GM23338 (cell line): Measurements from ENCODE around the gene PIEZO2. TPM values are rescaled to one million over a fixed set of nuclear protein-coding genes. Genes with fewer than 3 reads are reported as not detected.

Experiments
- ATAC-seq: fragments of 200-7000 bp; cut with Tn5 transposase; 3 replicates; pipeline ENCODE4 v1.9.1; 2020
- DNase-seq: peaks from one replicate; pipeline ENCODE4 v3.0.0-alpha.2; 2015; ENCODE audit warnings: low spot score
- H2AFZ ChIP-seq: fragments of 200-600 bp; sonication (generic); 2 replicates; pipeline ENCODE4 v1.8.0; 2016; ENCODE audit warnings: antibody characterized with exemption, mild to moderate bottlenecking, moderate library complexity
- H3F3A ChIP-seq: fragments of 200-600 bp; sonication (generic); replicated peaks from 2 replicates; pipeline ENCODE4 v1.8.0; 2017; ENCODE audit warnings: antibody characterized with exemption, mixed run types, low read depth
- H3K27ac ChIP-seq: fragments of 200-600 bp; sonication (generic); 2 replicates; pipeline ENCODE4 v1.6.1; 2016; ENCODE audit warnings: low read depth
- H3K27me3 ChIP-seq: fragments of 200-600 bp; sonication (generic); 2 replicates; pipeline ENCODE4 v1.8.0; 2016; ENCODE audit warnings: mild to moderate bottlenecking, mixed run types, moderate library complexity; ENCODE audit not compliant: insufficient read depth
- H3K36me3 ChIP-seq: fragments of 200-600 bp; sonication (generic); 2 replicates; pipeline ENCODE4 v1.8.0; 2016; ENCODE audit warnings: mild to moderate bottlenecking; ENCODE audit not compliant: insufficient read depth
- H3K4me1 ChIP-seq: fragments of 200-600 bp; sonication (generic); 2 replicates; pipeline ENCODE4 v1.8.0; 2016; ENCODE audit warnings: mild to moderate bottlenecking, moderate library complexity; ENCODE audit not compliant: insufficient read depth
- H3K4me2 ChIP-seq: fragments of 200-600 bp; sonication (generic); 2 replicates; pipeline ENCODE4 v1.7.1; 2017; ENCODE audit warnings: mixed run types
- H3K4me3 ChIP-seq: fragments of 200-600 bp; sonication (generic); 2 replicates; pipeline ENCODE4 v1.6.1; 2016; ENCODE audit warnings: mixed run types
- H3K79me2 ChIP-seq: fragments of 200-600 bp; sonication (generic); replicated peaks from 2 replicates; pipeline ENCODE4 v1.8.0; 2017; ENCODE audit warnings: mild to moderate bottlenecking; ENCODE audit not compliant: insufficient read depth
- H3K9me2 ChIP-seq: fragments of 200-600 bp; sonication (generic); 2 replicates; pipeline ENCODE4 v1.8.0; 2017; ENCODE audit not compliant: insufficient read depth
- H4K20me1 ChIP-seq: fragments of 200-600 bp; sonication (generic); replicated peaks from 2 replicates; pipeline ENCODE4 v1.8.0; 2017; ENCODE audit warnings: mild to moderate bottlenecking; ENCODE audit not compliant: insufficient read depth
- H3K27ac Mint-ChIP-seq: 2 replicates; pipeline ENCODE4 v1.8.0; 2020; ENCODE audit warnings: inconsistent platforms, mild to moderate bottlenecking, moderate library complexity, mixed read lengths
- H3K27me3 Mint-ChIP-seq: 3 replicates; pipeline ENCODE4 v1.8.0; 2022; ENCODE audit warnings: low read depth, mild to moderate bottlenecking, moderate library complexity, mixed read lengths, inconsistent platforms; ENCODE audit not compliant: insufficient read depth, poor library complexity
- H3K36me3 Mint-ChIP-seq: 3 replicates; pipeline ENCODE4 v1.8.0; 2021; ENCODE audit warnings: low read depth, mild to moderate bottlenecking, inconsistent platforms, moderate library complexity, mixed read lengths
- H3K4me1 Mint-ChIP-seq: 3 replicates; pipeline ENCODE4 v1.8.0; 2020; ENCODE audit warnings: mild to moderate bottlenecking, inconsistent platforms, mixed read lengths
- H3K4me3 Mint-ChIP-seq: 3 replicates; pipeline ENCODE4 v1.8.0; 2021; ENCODE audit warnings: moderate library complexity, mild to moderate bottlenecking, inconsistent platforms, mixed read lengths
- H3K9me3 Mint-ChIP-seq: 3 replicates; pipeline ENCODE4 v1.8.0; 2020; ENCODE audit warnings: moderate library complexity, mild to moderate bottlenecking, inconsistent platforms, mixed read lengths
- CREB1 ChIP-seq: fragments of 250-450 bp; sonication (Bioruptor Pico); IDR thresholded peaks from 2 replicates; pipeline ENCODE4 v1.5.0; 2020; ENCODE audit warnings: low read depth, mild to moderate bottlenecking, moderate library complexity
- CTCF ChIP-seq, 2 experiments: fragments of 200-600 bp in 1 of 2; sonication (generic) in 1 of 2; conservative IDR thresholded peaks; 2 replicates each; pipeline versions ENCODE4 v1.5.1 to v1.6.1; 2016 to 2017; ENCODE audit warnings: antibody characterized with exemption in 2 of 2, low read depth in 2 of 2, mild to moderate bottlenecking in 2 of 2, moderate library complexity in 1 of 2
- ETS1 ChIP-seq: IDR thresholded peaks from 2 replicates; pipeline ENCODE4 v1.6.1; 2016; ENCODE audit warnings: antibody characterized with exemption
- EZH2 ChIP-seq: fragments of 200-600 bp; sonication (generic); IDR thresholded peaks from one replicate; pipeline ENCODE4 v1.8.0; 2017; ENCODE audit warnings: antibody characterized with exemption, mild to moderate bottlenecking, low read depth; ENCODE audit not compliant: unreplicated experiment
- EZH2phosphoT487 ChIP-seq: fragments of 200-600 bp; sonication (generic); IDR thresholded peaks from one replicate; pipeline ENCODE4 v1.8.1; 2018; ENCODE audit warnings: antibody characterized with exemption; ENCODE audit not compliant: unreplicated experiment
- JUNB ChIP-seq: IDR thresholded peaks from one replicate; pipeline ENCODE4 v1.6.1; 2016; ENCODE audit warnings: antibody characterized with exemption; ENCODE audit not compliant: unreplicated experiment
- NANOG ChIP-seq: IDR thresholded peaks from 2 replicates; pipeline ENCODE4 v1.6.1; 2016; ENCODE audit warnings: antibody characterized with exemption, borderline replicate concordance
- POLR2AphosphoS5 ChIP-seq: IDR thresholded peaks from 2 replicates; pipeline ENCODE4 v1.6.1; 2016; ENCODE audit warnings: antibody characterized with exemption, low read depth
- REST ChIP-seq: IDR thresholded peaks from one replicate; pipeline ENCODE4 v1.6.1; 2018; ENCODE audit warnings: antibody characterized with exemption; ENCODE audit not compliant: unreplicated experiment
- STAT1 ChIP-seq: IDR thresholded peaks from one replicate; pipeline ENCODE4 v1.6.1; 2016; ENCODE audit warnings: antibody characterized with exemption; ENCODE audit not compliant: unreplicated experiment
- ZNF114 ChIP-seq: fragments of 250-450 bp; sonication (Bioruptor Pico); IDR thresholded peaks from 2 replicates; pipeline ENCODE4 v1.5.0; 2020; ENCODE audit warnings: mild to moderate bottlenecking, moderate library complexity
- ZNF331 ChIP-seq: fragments of 250-450 bp; sonication (Bioruptor Pico); IDR thresholded peaks from 2 replicates; pipeline ENCODE4 v1.5.0; 2020; ENCODE audit warnings: low read depth, mild to moderate bottlenecking, moderate library complexity
- ZNF462 ChIP-seq: fragments of 250-450 bp; sonication (Bioruptor Pico); IDR thresholded peaks from 2 replicates; pipeline ENCODE4 v1.5.0; 2020; ENCODE audit warnings: mild to moderate bottlenecking, moderate library complexity
- polyA plus RNA-seq: library from polyadenylated mRNA; unstranded; fragments of >200 nt; fragmentation: Nextera tagmentation; extraction: Ambion mirVana; gene quantifications from 2 replicates; pipeline ENCODE4 v1.2.1, GENCODE V29; 2016
- total RNA-seq: library from RNA; depleted of rRNA; stranded (reverse); fragments of >200 nt; shearing (Covaris generic); gene quantifications from 2 replicates; pipeline ENCODE4 v1.2.3, GENCODE V29; 2014

Gene PIEZO2
- total and polyA plus RNA-seq, 2 experiments from 2014 or later = 4.8 to 8.2 TPM

- Histone ChIP-seq H3K4me1 (peaks cover 16% of the 10 kb centered on the region), H3K27ac (no peak overlapping the region), H3K4me3 (no peak overlapping the region), H3K27me3 (peaks cover 28% of the 10 kb centered on the region), H3K4me2 (no peak overlapping the region), H4K20me1 (no peaks in the 10 kb centered on the region), H3F3A (no peaks in the 10 kb centered on the region), H2AFZ (no peak overlapping the region), H3K36me3 (no peaks in the 10 kb centered on the region), H3K9me2 (no peaks in the 10 kb centered on the region), H3K79me2 (no peaks in the 10 kb centered on the region)
- Mint-ChIP-seq H3K9me3 (peaks cover 2% of the 10 kb centered on the region; the same call in 1 of the 3 replicates), H3K27ac (no peak overlapping the region), H3K4me3 (no peak overlapping the region), H3K27me3 (peaks cover 12% of the 10 kb centered on the region), H3K4me1 (peaks cover 26% of the 10 kb centered on the region), H3K36me3 (no peaks in the 10 kb centered on the region)
- ATAC-seq = no peak
- TF ChIP-seq REST (no peak), ZNF114 (CRISPR knock-in tag) (no peak), JUNB (no peak), CREB1 (CRISPR knock-in tag) (no peak), NANOG (no peak), ETS1 (no peak), STAT1 (no peak), ZNF331 (CRISPR knock-in tag) (no peak), POLR2AphosphoS5 (no peak), CTCF (conservative IDR thresholded peaks at IDR 0.05; ENCODE audit: low read depth in 2 of 2) (no peak), ZNF462 (CRISPR knock-in tag) (no peak), EZH2phosphoT487 (no peak), EZH2 (no peak)
- no peak for DNase-seq
Observed at GRCh38 chr18:11153097-11153496, 3.7 kb upstream of the PIEZO2 start.
